ENCODE data around the gene ZNF780B.
"Not testable (repeated sequence)": the region's sequence is repeated elsewhere in the genome, so short reads cannot be mapped to it uniquely, and the experiment has no call there.

The ZNF780B gene

DNA sequence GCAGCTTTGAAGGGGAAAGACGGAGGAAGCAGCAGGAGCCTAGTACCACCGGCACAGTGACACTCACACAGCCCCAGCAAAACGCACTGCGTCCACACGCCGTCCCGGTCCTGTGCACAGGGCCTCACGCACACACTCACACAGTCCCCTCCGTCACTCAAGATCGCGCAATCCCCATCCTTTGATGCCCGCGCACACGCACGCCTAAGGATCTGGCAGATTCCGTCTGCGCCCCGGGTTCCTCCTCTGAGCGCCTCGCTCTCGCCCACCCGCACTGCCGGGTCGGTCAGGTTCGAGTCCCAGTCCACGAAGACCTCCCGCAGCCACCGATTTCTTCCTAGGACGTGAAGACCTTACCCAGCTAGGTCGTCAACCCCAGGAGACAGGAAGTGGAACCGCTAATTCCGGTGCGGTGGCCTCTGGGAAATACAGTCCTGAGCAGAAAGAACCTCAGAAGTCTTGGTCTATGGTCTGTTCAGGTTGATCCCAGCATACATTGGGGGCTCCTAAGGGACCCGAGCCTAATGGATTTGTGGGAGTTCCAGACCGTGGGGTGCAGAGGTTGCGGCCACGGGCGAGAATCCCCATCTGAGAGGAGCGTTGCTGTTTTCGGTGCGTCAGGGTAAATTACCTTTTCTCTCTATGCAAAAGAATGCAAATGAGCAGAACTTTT is at the start of gene ZNF780B:
Gene ZNF780B, minus strand, starts transcription at position 400 of the 673 bp plus-strand sequence. CDS start 5,899 bp downstream, outside the sequence.
- peak; percentile 77 for DNase-seq

DNA sequence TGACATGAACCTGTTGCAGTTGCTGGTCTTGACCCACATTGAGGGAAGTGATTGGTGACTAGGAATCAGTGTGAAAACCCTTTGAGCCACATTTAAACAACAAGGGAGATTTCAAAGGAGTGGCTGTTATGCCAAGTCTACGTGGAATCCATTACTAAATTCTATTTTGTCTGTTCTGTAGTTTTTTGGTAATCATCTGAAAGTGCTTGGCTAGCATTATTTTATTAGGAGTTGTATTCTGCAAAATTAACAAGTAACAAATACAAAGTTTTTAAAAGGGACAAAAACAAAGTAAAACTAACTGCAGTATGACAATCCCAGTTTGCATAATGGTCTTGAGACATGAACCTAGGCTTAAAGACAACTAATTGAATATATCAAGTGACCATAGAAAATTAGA is 48.7 kb upstream of the ZNF780B start:
- no peak for DNase-seq

DNA sequence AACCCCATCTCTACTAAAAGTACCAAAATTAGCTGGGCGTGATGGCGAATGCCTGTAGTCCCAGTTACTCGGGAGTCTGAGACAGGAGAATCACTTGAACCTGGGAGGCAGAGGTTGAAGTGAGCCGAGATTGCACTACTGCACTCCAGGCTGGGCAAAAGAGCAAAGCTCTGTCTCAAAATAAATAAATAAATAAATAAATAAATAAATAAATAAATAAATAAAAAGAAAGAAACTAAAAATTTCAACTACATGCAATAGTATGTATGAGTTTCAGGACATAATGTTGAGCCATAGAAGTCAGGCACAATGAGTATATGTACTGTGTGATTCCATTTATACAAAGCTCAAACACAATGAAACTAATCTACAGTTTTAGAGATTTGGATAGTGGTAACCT is 47.6 kb upstream of the ZNF780B start:
- no peak for DNase-seq

DNA sequence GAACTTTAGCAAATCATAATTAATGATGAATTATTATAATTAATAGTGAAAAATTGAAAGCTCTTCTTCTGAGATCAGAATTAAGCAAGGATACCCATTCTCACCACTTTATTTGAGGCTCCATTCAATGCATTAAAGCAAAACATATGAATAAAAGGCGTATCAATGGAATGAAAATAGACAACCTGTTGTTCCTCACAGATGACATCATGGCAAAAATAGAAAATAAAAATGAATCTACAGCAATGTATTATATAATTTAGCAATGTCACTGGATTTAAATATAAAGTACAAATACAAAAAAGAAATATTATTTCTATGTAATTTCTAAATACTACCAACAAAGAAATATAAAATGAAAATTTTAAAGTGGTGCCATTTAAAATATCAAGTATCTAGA is 45.8 kb upstream of the ZNF780B start:
- DNase-seq = no peak

- no peak for DNase-seq
Measured at GRCh38 chr19:40093416-40093815, 37.4 kb upstream of the ZNF780B start.

- DNase-seq = no peak
Measured at GRCh38 chr19:40091205-40092129, 35.4 kb upstream of the ZNF780B start.

GRCh38 chr19:40090241-40091204 is 34.5 kb upstream of the ZNF780B start, which contains the start of gene ZNF780A:
TSS of gene ZNF780A (minus strand) at chr19:40090943. CDS start at chr19:40084753, 6,190 bp downstream.
- DNase-seq = peak; percentile 84

GRCh38 chr19:40089462-40089861 is 33.4 kb upstream of the ZNF780B start:
- DNase-seq = no peak

GRCh38 chr19:40088299-40089047 is 32.4 kb upstream of the ZNF780B start:
- DNase-seq = no peak

- no peak for DNase-seq
Measured at GRCh38 chr19:40084948-40085347, 28.9 kb upstream of the ZNF780B start.

DNA sequence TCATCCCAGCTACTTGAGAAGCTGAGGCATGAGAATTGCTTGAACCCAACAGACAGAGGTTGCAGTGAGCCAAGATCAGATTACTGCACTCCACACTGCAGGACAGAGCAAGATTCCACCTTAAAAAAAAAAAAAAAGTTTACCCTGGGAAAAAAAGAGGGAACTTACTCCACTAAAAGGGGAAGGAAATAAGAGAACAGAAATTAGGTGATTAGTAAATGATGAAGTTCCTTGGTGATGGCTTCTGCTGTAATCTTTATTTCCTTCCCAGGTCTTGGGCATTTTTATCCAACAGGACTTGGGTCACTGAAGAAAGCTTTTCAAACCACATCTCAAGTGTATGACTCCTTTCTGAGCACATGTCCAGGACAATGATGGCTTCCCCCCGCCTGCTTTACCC is 25.4 kb upstream of the ZNF780B start:
- no peak for DNase-seq

DNA sequence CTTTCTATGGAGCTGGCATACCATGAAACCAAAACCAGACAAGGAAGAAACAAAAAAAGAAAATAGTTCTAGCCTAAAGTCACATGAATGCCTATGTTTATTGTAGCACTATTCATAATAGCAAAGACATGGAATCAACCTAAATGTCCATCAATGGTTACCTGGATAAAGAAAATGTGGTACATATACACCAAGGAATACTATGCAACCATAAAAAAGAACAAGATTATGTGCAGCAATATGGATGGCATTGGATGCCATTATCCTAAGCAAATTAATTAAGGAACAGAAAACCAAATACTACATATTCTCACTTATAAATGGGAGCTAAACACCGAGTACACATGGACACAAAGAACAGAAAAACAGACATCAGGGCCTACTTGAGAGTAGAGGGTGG is 24.3 kb upstream of the ZNF780B start:
- no peak for DNase-seq

- DNase-seq = no peak
Measured at GRCh38 chr19:40078377-40078776, 22.3 kb upstream of the ZNF780B start.

DNA sequence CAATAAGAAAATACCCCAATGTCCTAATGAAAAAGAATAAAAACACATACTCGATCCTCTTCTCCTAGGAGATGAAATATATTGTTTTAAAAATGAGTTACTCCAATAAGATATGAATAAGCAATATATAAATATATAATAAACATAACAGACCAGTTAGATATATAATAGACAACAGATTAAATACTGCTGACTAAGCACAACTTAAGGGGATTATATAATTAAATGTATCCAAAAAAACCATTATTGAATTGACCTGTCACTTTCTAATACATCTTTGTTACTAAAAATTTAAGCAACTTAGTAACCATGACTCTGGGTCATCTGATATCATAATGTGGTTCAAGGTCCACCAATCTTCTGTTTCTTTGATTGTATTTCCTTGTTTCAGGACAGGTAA is 14.0 kb upstream of the ZNF780B start:
- no peak for DNase-seq

- DNase-seq = no peak
Measured at GRCh38 chr19:40059624-40060023, 3.6 kb upstream of the ZNF780B start.

GRCh38 chr19:40057166-40057565 is 1.1 kb upstream of the ZNF780B start:
- no peak for DNase-seq

DNA sequence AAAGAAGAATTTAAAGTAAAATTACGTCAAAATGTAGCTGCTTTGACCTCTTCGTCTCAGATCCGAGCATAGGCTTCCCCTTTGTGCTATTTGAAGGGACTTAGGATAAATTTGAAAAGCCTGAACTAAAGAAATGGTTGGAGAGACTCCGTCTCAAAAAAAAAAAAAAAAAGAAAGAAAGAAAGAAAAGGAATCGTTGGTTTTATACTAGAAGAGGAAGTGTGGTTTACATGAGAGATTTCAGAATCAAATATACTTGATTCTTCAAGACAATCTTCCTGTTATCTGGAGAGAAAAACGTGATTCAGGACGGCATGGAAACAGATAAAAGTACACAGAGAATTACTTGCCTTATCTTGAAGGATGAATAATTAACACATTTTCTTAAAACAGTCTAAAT is 474 bp upstream of the ZNF780B start:
- DNase-seq = no peak

DNA sequence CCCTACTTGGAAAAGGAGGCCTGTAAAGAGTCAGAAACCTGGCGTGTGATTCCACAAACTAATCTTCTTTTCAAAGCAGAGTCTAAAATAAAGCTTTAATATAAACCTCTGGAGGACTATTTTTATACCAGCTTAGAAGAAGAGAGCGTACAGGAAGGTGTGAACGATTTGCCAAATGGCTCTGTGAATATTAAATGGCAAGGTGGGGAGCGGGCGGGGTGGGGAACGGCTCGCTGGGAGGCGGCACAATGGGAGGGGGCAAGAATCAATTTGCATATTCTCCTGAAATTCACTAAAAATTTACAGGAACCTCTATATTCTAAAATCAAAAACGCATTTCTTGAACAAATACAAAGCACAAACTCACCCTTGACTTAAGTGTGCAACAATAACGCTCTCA is 982 bp downstream of the ZNF780B start:
- DNase-seq = no peak

- DNase-seq = no peak
Measured at GRCh38 chr19:40054632-40055031, 1.4 kb downstream of the ZNF780B start.

DNA sequence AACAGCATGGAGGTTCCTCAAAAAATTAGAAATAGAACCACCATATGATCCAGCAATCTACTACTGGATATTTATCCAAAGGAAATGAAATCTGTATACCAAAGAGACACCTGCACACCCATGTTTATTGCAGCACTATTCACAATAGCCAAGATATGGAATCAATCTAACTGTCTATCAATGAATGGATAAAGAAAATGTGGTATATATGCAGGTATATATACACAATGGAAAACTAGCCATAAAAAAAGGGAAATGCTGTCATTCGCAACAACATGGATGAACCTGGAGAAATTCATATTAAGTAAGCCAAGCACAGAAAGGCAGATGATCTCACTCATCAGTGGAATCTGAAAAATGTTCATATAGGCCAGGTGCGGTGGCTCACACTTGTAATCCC is 2.5 kb downstream of the ZNF780B start:
- no peak for DNase-seq

DNA sequence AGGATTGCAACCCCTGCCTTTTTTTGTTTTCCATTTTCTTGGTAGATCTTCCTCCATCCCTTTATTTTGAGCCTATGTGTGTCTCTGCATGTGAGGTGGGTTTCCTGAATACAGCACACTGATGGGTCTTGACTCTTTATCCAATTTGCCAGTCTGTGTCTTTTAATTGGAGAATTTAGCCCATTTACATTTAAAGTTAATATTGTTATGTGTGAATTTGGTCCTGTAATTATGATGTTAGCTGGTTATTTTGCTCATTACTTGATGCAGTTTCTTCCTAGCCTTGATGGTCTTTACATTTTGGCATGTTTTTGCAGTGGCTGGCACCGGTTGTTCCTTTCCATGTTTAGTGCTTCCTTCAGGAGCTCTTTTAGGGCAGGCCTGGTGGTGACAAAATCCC is 14.3 kb downstream of the ZNF780B start:
- not testable (repeated sequence) for DNase-seq

GRCh38 chr19:40038047-40038446 is 18.0 kb downstream of the ZNF780B start:
- DNase-seq = not testable (repeated sequence)
